ENCODE data around the gene SLC35E1. TPM values are rescaled to one million over a fixed set of nuclear protein-coding genes. Genes with fewer than 3 reads are reported as not detected.

The SLC35E1 gene
- 10 to 100 TPM; 51.5 to 72.1 TPM for total RNA-seq

- Mint-ChIP-seq H3K36me3 (ENCODE audit: low read depth) (peaks cover 54% of the 10 kb centered on the region), H3K27ac (peak within 1 kb of the TSS; percentile 96), H3K4me1 (peaks cover 53% of the 10 kb centered on the region), H3K27me3 (no peaks in the 10 kb centered on the region), H3K9me3 (ENCODE audit: low read depth) (no peaks in the 10 kb centered on the region), H3K4me3 (peak within 1 kb of the TSS; percentile 96)
- intact Hi-C loops (cut with DNase I, micrococcal nuclease): loop anchor here (1.0 to 5.0 kb wide), 11 partner anchors 12 to 695 kb away; partner anchors contain the start of genes CHERP (in 2 of the 2), MED26 (in 2 of the 2), AP1M1 (in 1 of the 2) and BABAM1 (in 1 of the 2)
- ATAC-seq (peak; percentile 97), DNase-seq (peak; percentile 96)
- ChIA-PET CTCF (interaction anchor here (1.0 to 2.0 kb wide), 5 partner anchors 12 to 55 kb away, joined by 3 to 9 read pairs (median 4); partner anchors contain the start of genes CHERP and MED26), POLR2A (interaction anchor here (0.5 to 2.5 kb wide), 4 partner anchors 12 to 29 kb away, joined by 3 to 11 read pairs (median 4); no protein-coding TSS in a partner anchor)
Observed at GRCh38 chr19:16572332-16573211, at the start of gene SLC35E1. SLC35E1 (minus strand) TSS chr19:16572415; CDS start chr19:16572364, 51 bp downstream.

- Mint-ChIP-seq H3K4me1 (peaks cover 72% of the 10 kb centered on the region), H3K36me3 (ENCODE audit: low read depth) (peaks cover 20% of the 10 kb centered on the region), H3K4me3 (no peak overlapping the region), H3K9me3 (ENCODE audit: low read depth) (no peaks in the 10 kb centered on the region), H3K27me3 (no peaks in the 10 kb centered on the region), H3K27ac (no peak overlapping the region)
- no peak for DNase-seq
- CTCF ChIA-PET: no interaction called here
- intact Hi-C loops (cut with DNase I, micrococcal nuclease): loop anchor here in 1 of 2 experiments (1.0 kb wide), 1 partner anchor 30 kb away; no protein-coding TSS in a partner anchor
- no peak for ATAC-seq
- POLR2A ChIA-PET: interaction anchor here (0.6 to 2.4 kb wide), 2 partner anchors 41 to 47 kb away, joined by 3 to 5 read pairs; no protein-coding TSS in a partner anchor
Observed at GRCh38 chr19:16621165-16621800, 49.1 kb upstream of the SLC35E1 start.

- Mint-ChIP-seq H3K27me3 (no peaks in the 10 kb centered on the region), H3K36me3 (ENCODE audit: low read depth) (peaks cover 15% of the 10 kb centered on the region), H3K9me3 (ENCODE audit: low read depth) (no peaks in the 10 kb centered on the region), H3K4me3 (no peak overlapping the region), H3K27ac (no peak overlapping the region), H3K4me1 (peaks cover 72% of the 10 kb centered on the region)
- CTCF ChIA-PET: no interaction called here
- intact Hi-C loops (cut with DNase I, micrococcal nuclease): no loop called here
- ATAC-seq (no peak), DNase-seq (no peak)
- POLR2A ChIA-PET: no interaction called here
Observed at GRCh38 chr19:16620584-16620983, 48.4 kb upstream of the SLC35E1 start.

- no peaks in the 10 kb centered on the region for H3K9me3 Mint-ChIP-seq (ENCODE audit: low read depth)
- H3K27me3 Mint-ChIP-seq: no peaks in the 10 kb centered on the region
- POLR2A ChIA-PET: no interaction called here
- DNase-seq (no peak), ATAC-seq (no peak)
- no peak overlapping the region for H3K4me3 Mint-ChIP-seq
- H3K4me1 Mint-ChIP-seq: peaks cover 72% of the 10 kb centered on the region
- CTCF ChIA-PET: no interaction called here
- intact Hi-C loops (cut with DNase I, micrococcal nuclease): no loop called here
- peaks cover 9% of the 10 kb centered on the region for H3K36me3 Mint-ChIP-seq (ENCODE audit: low read depth)
- H3K27ac Mint-ChIP-seq: no peak overlapping the region
Observed at GRCh38 chr19:16620018-16620417, 47.8 kb upstream of the SLC35E1 start.

GRCh38 chr19:16619457-16619856 is 47.2 kb upstream of the SLC35E1 start:
- POLR2A ChIA-PET: interaction anchor here (0.6 kb wide), 1 partner anchor 64 kb away, joined by 4 read pairs; no protein-coding TSS in a partner anchor
- Mint-ChIP-seq H3K4me1 (peaks cover 71% of the 10 kb centered on the region), H3K27me3 (no peaks in the 10 kb centered on the region), H3K36me3 (ENCODE audit: low read depth) (peaks cover 7% of the 10 kb centered on the region), H3K9me3 (ENCODE audit: low read depth) (no peaks in the 10 kb centered on the region), H3K4me3 (no peak overlapping the region), H3K27ac (no peak overlapping the region)
- ATAC-seq: no peak
- DNase-seq: no peak
- CTCF ChIA-PET: interaction anchor here (0.6 kb wide), 1 partner anchor 55 kb away, joined by 3 read pairs; no protein-coding TSS in a partner anchor
- intact Hi-C loops (cut with DNase I, micrococcal nuclease): no loop called here

- POLR2A ChIA-PET: interaction anchor here (1.2 kb wide), 1 partner anchor 8 kb away, joined by 3 read pairs; no protein-coding TSS in a partner anchor
- intact Hi-C loops (cut with DNase I, micrococcal nuclease): no loop called here
- CTCF ChIA-PET: interaction anchor here (0.7 to 0.8 kb wide), 2 partner anchors 30 to 580 kb away, joined by 4 read pairs; no protein-coding TSS in a partner anchor
- ATAC-seq (no peak), DNase-seq (no peak)
- H3K27me3 Mint-ChIP-seq: no peaks in the 10 kb centered on the region
- peaks cover 66% of the 10 kb centered on the region for H3K4me1 Mint-ChIP-seq
- no peak overlapping the region for H3K27ac Mint-ChIP-seq
- H3K36me3 Mint-ChIP-seq (ENCODE audit: low read depth): no peaks in the 10 kb centered on the region
- H3K9me3 Mint-ChIP-seq (ENCODE audit: low read depth): no peaks in the 10 kb centered on the region
- no peak overlapping the region for H3K4me3 Mint-ChIP-seq
Observed at GRCh38 chr19:16618248-16618647, 46.0 kb upstream of the SLC35E1 start.

- ATAC-seq: peak; percentile 68
- DNase-seq: no peak
- no peaks in the 10 kb centered on the region for H3K9me3 Mint-ChIP-seq (ENCODE audit: low read depth)
- no peak overlapping the region for H3K27ac Mint-ChIP-seq
- H3K27me3 Mint-ChIP-seq: no peaks in the 10 kb centered on the region
- peaks cover 71% of the 10 kb centered on the region for H3K4me1 Mint-ChIP-seq
- ChIA-PET POLR2A (interaction anchor here (1.4 kb wide), 1 partner anchor 11 kb away, joined by 3 read pairs; no protein-coding TSS in a partner anchor), CTCF (interaction anchor here (0.6 kb wide), 1 partner anchor 40 kb away, joined by 3 read pairs; no protein-coding TSS in a partner anchor)
- intact Hi-C loops (cut with DNase I, micrococcal nuclease): loop anchor here in 1 of 2 experiments (1.0 kb wide), 1 partner anchor 28 kb away; no protein-coding TSS in a partner anchor
- H3K36me3 Mint-ChIP-seq (ENCODE audit: low read depth): no peaks in the 10 kb centered on the region
- H3K4me3 Mint-ChIP-seq: no peak overlapping the region
Observed at GRCh38 chr19:16615808-16616207, 43.6 kb upstream of the SLC35E1 start.

GRCh38 chr19:16614941-16615340 is 42.7 kb upstream of the SLC35E1 start:
- no peak overlapping the region for H3K4me3 Mint-ChIP-seq
- CTCF ChIA-PET: no interaction called here
- no peaks in the 10 kb centered on the region for H3K9me3 Mint-ChIP-seq (ENCODE audit: low read depth)
- no peak for ATAC-seq
- no peaks in the 10 kb centered on the region for H3K27me3 Mint-ChIP-seq
- POLR2A ChIA-PET: interaction anchor here (0.7 kb wide), 1 partner anchor 52 kb away, joined by 3 read pairs; no protein-coding TSS in a partner anchor
- peaks cover 69% of the 10 kb centered on the region for H3K4me1 Mint-ChIP-seq
- peak overlapping the region; percentile 48 for H3K27ac Mint-ChIP-seq
- intact Hi-C loops (cut with DNase I, micrococcal nuclease): loop anchor here in 1 of 2 experiments (1.0 kb wide), 1 partner anchor 27 kb away; no protein-coding TSS in a partner anchor
- no peaks in the 10 kb centered on the region for H3K36me3 Mint-ChIP-seq (ENCODE audit: low read depth)
- DNase-seq: no peak

- Mint-ChIP-seq H3K4me1 (peaks cover 63% of the 10 kb centered on the region), H3K9me3 (ENCODE audit: low read depth) (no peaks in the 10 kb centered on the region), H3K4me3 (no peak overlapping the region), H3K36me3 (ENCODE audit: low read depth) (no peaks in the 10 kb centered on the region), H3K27me3 (no peaks in the 10 kb centered on the region), H3K27ac (no peak overlapping the region)
- POLR2A ChIA-PET: no interaction called here
- ATAC-seq (no peak), DNase-seq (no peak)
- intact Hi-C loops (cut with DNase I, micrococcal nuclease): no loop called here
- CTCF ChIA-PET: no interaction called here
Observed at GRCh38 chr19:16613841-16614240, 41.6 kb upstream of the SLC35E1 start.

GRCh38 chr19:16612636-16613035 is 40.4 kb upstream of the SLC35E1 start:
- ATAC-seq (no peak), DNase-seq (no peak)
- Mint-ChIP-seq H3K36me3 (ENCODE audit: low read depth) (peaks cover 2% of the 10 kb centered on the region), H3K27ac (no peak overlapping the region), H3K4me3 (no peak overlapping the region), H3K9me3 (ENCODE audit: low read depth) (no peaks in the 10 kb centered on the region), H3K27me3 (no peaks in the 10 kb centered on the region), H3K4me1 (peaks cover 66% of the 10 kb centered on the region)
- ChIA-PET CTCF (interaction anchor here (0.6 to 1.4 kb wide), 3 partner anchors 25 to 600 kb away, joined by 3 to 4 read pairs (median 3); no protein-coding TSS in a partner anchor), POLR2A (no interaction called here)
- intact Hi-C loops (cut with DNase I, micrococcal nuclease): no loop called here

GRCh38 chr19:16611121-16611520 is 38.9 kb upstream of the SLC35E1 start:
- DNase-seq (no peak), ATAC-seq (no peak)
- intact Hi-C loops (cut with DNase I, micrococcal nuclease): no loop called here
- ChIA-PET CTCF (no interaction called here), POLR2A (no interaction called here)
- H3K4me3 Mint-ChIP-seq: no peak overlapping the region
- H3K27ac Mint-ChIP-seq: no peak overlapping the region
- peaks cover 2% of the 10 kb centered on the region for H3K36me3 Mint-ChIP-seq (ENCODE audit: low read depth)
- peaks cover 54% of the 10 kb centered on the region for H3K4me1 Mint-ChIP-seq
- no peaks in the 10 kb centered on the region for H3K27me3 Mint-ChIP-seq
- H3K9me3 Mint-ChIP-seq (ENCODE audit: low read depth): no peaks in the 10 kb centered on the region
